SU-DHL-6 (cell line): ENCODE results near the gene CLEC18A.
"Not testable (repeated sequence)": the region's sequence is repeated elsewhere in the genome, so short reads cannot be mapped to it uniquely, and the experiment has no call there.

Experiments used
- H2AFZ ChIP-seq: fragments of 200-600 bp; sonication (generic); 2 replicates; pipeline ENCODE4 v1.6.1; 2014; ENCODE audit warnings: low read depth, mild to moderate bottlenecking, moderate library complexity, mixed read lengths, antibody characterized with exemption, low read length; ENCODE audit not compliant: severe bottlenecking
- H3F3A ChIP-seq: fragments of 200-600 bp; shearing (Covaris generic); 2 replicates; pipeline ENCODE4 v1.6.0; 2016; ENCODE audit warnings: antibody characterized with exemption, mild to moderate bottlenecking; ENCODE audit not compliant: insufficient read depth
- H3K27ac ChIP-seq: fragments of 200-600 bp; sonication (generic); 2 replicates; pipeline ENCODE4 v1.5.1; 2016; ENCODE audit warnings: low read depth, mild to moderate bottlenecking, low read length, moderate library complexity, mixed read lengths
- H3K27me3 ChIP-seq: fragments of 200-600 bp; sonication (generic), shearing (Covaris generic); 2 replicates; pipeline ENCODE4 v1.6.0; 2014; ENCODE audit warnings: mild to moderate bottlenecking, low read length
- H3K36me3 ChIP-seq: fragments of 200-600 bp; sonication (generic); 2 replicates; pipeline ENCODE4 v1.6.1; 2014; ENCODE audit warnings: mild to moderate bottlenecking, low read length, mixed read lengths
- H3K4me2 ChIP-seq: fragments of 300-600, 200-600 bp; shearing (Covaris generic), sonication (generic); 2 replicates; pipeline ENCODE4 v1.6.0; 2014; ENCODE audit warnings: low read length, low read depth, mild to moderate bottlenecking; ENCODE audit not compliant: poor library complexity, severe bottlenecking
- H3K4me3 ChIP-seq: fragments of 200-600 bp; sonication (generic); 2 replicates; pipeline ENCODE4 v1.5.1; 2014; ENCODE audit warnings: antibody characterized with exemption, low read length, mild to moderate bottlenecking, mixed read lengths; ENCODE audit not compliant: insufficient read depth, poor library complexity, severe bottlenecking
- H3K79me2 ChIP-seq: fragments of 200-600 bp; sonication (generic); 2 replicates; pipeline ENCODE4 v1.6.1; 2014; ENCODE audit warnings: mild to moderate bottlenecking, low read length, moderate library complexity; ENCODE audit not compliant: insufficient read depth
- H3K9ac ChIP-seq: fragments of 200-600 bp; sonication (generic); 2 replicates; pipeline ENCODE4 v1.7.0; 2014; ENCODE audit warnings: mild to moderate bottlenecking, low read length
- H3K9me2 ChIP-seq: fragments of 200-600 bp; sonication (generic); replicated peaks from 2 replicates; pipeline ENCODE4 v1.6.1; 2014; ENCODE audit warnings: low read length; ENCODE audit not compliant: insufficient read depth
- H3K9me3 ChIP-seq: fragments of 200-600 bp; sonication (generic); 2 replicates; pipeline ENCODE4 v1.6.1; 2014; ENCODE audit warnings: low read length, mixed read lengths; ENCODE audit not compliant: insufficient read depth
- H4K20me1 ChIP-seq: fragments of 200-600 bp; sonication (generic); 2 replicates; pipeline ENCODE4 v1.6.1; 2014; ENCODE audit warnings: low read depth, mild to moderate bottlenecking, antibody characterized with exemption, low read length, moderate library complexity, mixed read lengths

CLEC18A gene

GRCh38 chr16:69963312-69963711, 12.2 kb downstream of the CLEC18A start:
- H3K27me3 ChIP-seq, H4K20me1 ChIP-seq, H3K27ac ChIP-seq, H3K79me2 ChIP-seq, H3K36me3 ChIP-seq, H3K4me2 ChIP-seq, H3K9me2 ChIP-seq, H2AFZ ChIP-seq, H3K4me3 ChIP-seq, H3F3A ChIP-seq, H3K9me3 ChIP-seq, H3K9ac ChIP-seq: not testable (repeated sequence)

GRCh38 chr16:69964960-69965660, 14.0 kb downstream of the CLEC18A start:
- H3K9ac ChIP-seq, H4K20me1 ChIP-seq, H3K27me3 ChIP-seq, H3K9me2 ChIP-seq, H3K9me3 ChIP-seq, H3F3A ChIP-seq, H3K27ac ChIP-seq, H2AFZ ChIP-seq, H3K4me2 ChIP-seq, H3K79me2 ChIP-seq, H3K36me3 ChIP-seq, H3K4me3 ChIP-seq: not testable (repeated sequence)

- not testable (repeated sequence) for H3K27me3 ChIP-seq, H3K9ac ChIP-seq, H3K79me2 ChIP-seq, H3K4me2 ChIP-seq, H2AFZ ChIP-seq, H3K27ac ChIP-seq, H3K36me3 ChIP-seq, H3K4me3 ChIP-seq, H3K9me2 ChIP-seq, H4K20me1 ChIP-seq, H3K9me3 ChIP-seq, H3F3A ChIP-seq
Observed at GRCh38 chr16:69965661-69966054, 14.5 kb downstream of the CLEC18A start.

GRCh38 chr16:69967688-69968087, 16.6 kb downstream of the CLEC18A start:
- H3K9me3 ChIP-seq, H3K79me2 ChIP-seq, H3K27me3 ChIP-seq, H3K36me3 ChIP-seq, H3K4me2 ChIP-seq, H3K9ac ChIP-seq, H4K20me1 ChIP-seq, H3F3A ChIP-seq, H3K27ac ChIP-seq, H3K4me3 ChIP-seq, H3K9me2 ChIP-seq, H2AFZ ChIP-seq: not testable (repeated sequence)

GRCh38 chr16:69968125-69968524, 17.0 kb downstream of the CLEC18A start:
- not testable (repeated sequence) for H2AFZ ChIP-seq, H4K20me1 ChIP-seq, H3F3A ChIP-seq, H3K36me3 ChIP-seq, H3K4me3 ChIP-seq, H3K9me3 ChIP-seq, H3K4me2 ChIP-seq, H3K27ac ChIP-seq, H3K27me3 ChIP-seq, H3K79me2 ChIP-seq, H3K9ac ChIP-seq, H3K9me2 ChIP-seq

GRCh38 chr16:69969657-69970056, 18.5 kb downstream of the CLEC18A start:
- H3K4me3 ChIP-seq, H3K9me2 ChIP-seq, H3K36me3 ChIP-seq, H4K20me1 ChIP-seq, H3K9ac ChIP-seq, H3K79me2 ChIP-seq, H3K27ac ChIP-seq, H3K27me3 ChIP-seq, H2AFZ ChIP-seq, H3K9me3 ChIP-seq, H3K4me2 ChIP-seq, H3F3A ChIP-seq: not testable (repeated sequence)

GRCh38 chr16:69972120-69972519, 21.0 kb downstream of the CLEC18A start:
- not testable (repeated sequence) for H3K9me3 ChIP-seq, H2AFZ ChIP-seq, H3F3A ChIP-seq, H3K27ac ChIP-seq, H3K4me2 ChIP-seq, H3K4me3 ChIP-seq, H3K27me3 ChIP-seq, H3K9ac ChIP-seq, H3K36me3 ChIP-seq, H4K20me1 ChIP-seq, H3K79me2 ChIP-seq, H3K9me2 ChIP-seq

GRCh38 chr16:69972935-69973334, 21.8 kb downstream of the CLEC18A start:
- H3K27me3 ChIP-seq, H3K9me3 ChIP-seq, H4K20me1 ChIP-seq, H3K9me2 ChIP-seq, H3F3A ChIP-seq, H2AFZ ChIP-seq, H3K36me3 ChIP-seq, H3K4me2 ChIP-seq, H3K4me3 ChIP-seq, H3K9ac ChIP-seq, H3K79me2 ChIP-seq, H3K27ac ChIP-seq: not testable (repeated sequence)
